ENCODE measurements around the gene LHFPL6.

LHFPL6 gene

GRCh38 chr13:39590466-39591036 lies 12.4 kb downstream of the LHFPL6 start:
- no peak for DNase-seq (ENCODE audit: low read depth in 2 of 2)

- no peak for DNase-seq (ENCODE audit: low read depth in 2 of 2)
These were observed 14.6 kb downstream of the LHFPL6 start for GRCh38 chr13:39588384-39588783.

GRCh38 chr13:39587939-39588338 lies 15.1 kb downstream of the LHFPL6 start:
- DNase-seq (ENCODE audit: low read depth in 2 of 2), result no peak

- no peak for DNase-seq (ENCODE audit: low read depth in 2 of 2)
These were observed 15.9 kb downstream of the LHFPL6 start for GRCh38 chr13:39586958-39587605.

- DNase-seq (ENCODE audit: low read depth in 2 of 2), result no peak
These were observed 16.8 kb downstream of the LHFPL6 start for GRCh38 chr13:39586151-39586550.

GRCh38 chr13:39585219-39585618 lies 17.8 kb downstream of the LHFPL6 start:
- DNase-seq (ENCODE audit: low read depth in 2 of 2), result no peak

- no peak for DNase-seq (ENCODE audit: low read depth in 2 of 2)
These were observed 22.0 kb downstream of the LHFPL6 start for GRCh38 chr13:39580881-39581575.

- no peak for DNase-seq (ENCODE audit: low read depth in 2 of 2)
These were observed 24.1 kb downstream of the LHFPL6 start for GRCh38 chr13:39578821-39579291.

- DNase-seq (ENCODE audit: low read depth in 2 of 2), result no peak
These were observed 25.0 kb downstream of the LHFPL6 start for GRCh38 chr13:39577838-39578491.

GRCh38 chr13:39577203-39577602 lies 25.8 kb downstream of the LHFPL6 start:
- no peak for DNase-seq (ENCODE audit: low read depth in 2 of 2)

- DNase-seq (ENCODE audit: low read depth in 2 of 2), result no peak
These were observed 27.3 kb downstream of the LHFPL6 start for GRCh38 chr13:39575641-39576238.

GRCh38 chr13:39571502-39572092 lies 31.4 kb downstream of the LHFPL6 start:
- DNase-seq (ENCODE audit: low read depth in 2 of 2), result no peak

- DNase-seq (ENCODE audit: low read depth in 2 of 2), result no peak
These were observed 35.4 kb downstream of the LHFPL6 start for GRCh38 chr13:39567569-39567968.

- no peak for DNase-seq (ENCODE audit: low read depth in 2 of 2)
These were observed 36.6 kb downstream of the LHFPL6 start for GRCh38 chr13:39566216-39566869.

- peak; percentile 90 to 92 for DNase-seq (ENCODE audit: low read depth in 2 of 2)
These were observed 37.7 kb downstream of the LHFPL6 start for GRCh38 chr13:39565036-39565949.

- DNase-seq (ENCODE audit: low read depth in 2 of 2), result no peak
These were observed 39.6 kb downstream of the LHFPL6 start for GRCh38 chr13:39563470-39563735.

- no peak for DNase-seq (ENCODE audit: low read depth in 2 of 2)
These were observed 41.0 kb downstream of the LHFPL6 start for GRCh38 chr13:39561971-39562370.

- DNase-seq (ENCODE audit: low read depth in 2 of 2), result no peak
These were observed 43.1 kb downstream of the LHFPL6 start for GRCh38 chr13:39559847-39560246.

GRCh38 chr13:39557285-39557955 lies 45.6 kb downstream of the LHFPL6 start:
- DNase-seq (ENCODE audit: low read depth in 2 of 2), result no peak

GRCh38 chr13:39556866-39557265 lies 46.1 kb downstream of the LHFPL6 start:
- DNase-seq (ENCODE audit: low read depth in 2 of 2), result no peak
